Measurements from ENCODE around the gene ZSCAN31.

DNA sequence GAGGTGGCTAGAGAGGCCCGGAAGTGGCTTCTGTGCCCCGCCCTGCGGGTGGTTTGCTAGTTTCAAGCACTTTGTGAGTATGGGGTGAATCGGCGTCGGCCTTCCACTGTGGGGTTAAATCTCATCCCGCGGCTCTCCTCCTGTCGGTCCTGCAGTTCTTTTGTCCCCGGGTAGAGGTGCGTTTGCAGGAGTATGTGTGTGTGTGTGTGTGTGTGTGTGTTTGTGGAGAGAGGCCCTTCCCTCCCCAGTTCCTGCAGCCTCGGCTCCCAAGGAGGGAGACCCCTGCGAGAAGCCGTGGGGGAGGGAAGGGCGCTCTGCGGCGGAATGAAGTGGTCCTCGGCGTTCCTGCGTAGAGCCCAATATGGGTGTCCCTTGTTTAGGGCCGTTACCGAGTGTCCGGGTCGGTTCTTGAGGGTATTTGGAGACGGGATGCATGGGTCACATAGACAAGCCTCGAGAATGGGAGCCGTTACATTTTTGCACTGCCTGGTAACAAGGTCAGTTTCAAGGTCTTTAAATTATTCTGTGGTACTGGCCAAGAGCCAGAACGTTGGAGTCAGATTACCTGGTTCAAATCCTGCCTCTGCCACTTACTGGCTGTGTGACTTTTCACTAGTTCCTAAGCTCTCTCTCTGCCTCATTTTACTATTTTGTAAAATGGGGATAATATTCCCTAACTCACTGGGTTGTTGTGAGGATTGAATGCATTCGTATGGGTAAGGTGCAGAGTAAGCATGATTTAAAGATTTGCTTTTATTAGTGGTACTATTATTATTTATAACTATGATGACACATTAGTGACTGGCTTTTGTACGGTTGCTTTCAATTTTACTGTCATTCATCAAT lies 14.2 kb upstream of the ZSCAN31 start, which contains the start of gene ZKSCAN3:
- TF ChIP-seq, protein P1, sequence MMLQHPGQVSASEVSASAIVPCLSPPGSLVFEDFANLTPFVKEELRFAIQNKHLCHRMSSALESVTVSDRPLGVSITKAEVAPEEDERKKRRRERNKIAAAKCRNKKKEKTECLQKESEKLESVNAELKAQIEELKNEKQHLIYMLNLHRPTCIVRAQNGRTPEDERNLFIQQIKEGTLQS (CRISPR knock-in tag; conservative IDR thresholded peaks at IDR 0.05): no peak
- TF ChIP-seq NFYB (CRISPR knock-in tag; conservative IDR thresholded peaks at IDR 0.05; ENCODE audit: low read depth) (no peak), CBFB (CRISPR knock-in tag; IDR thresholded peaks at IDR 0.05; ENCODE audit: low read depth) (no peak), GRHL2 (CRISPR knock-in tag; IDR thresholded peaks at IDR 0.05; ENCODE audit: insufficient replicate concordance, severe bottlenecking) (no peak), GABPB1 (CRISPR knock-in tag; IDR thresholded peaks at IDR 0.05) (peak; percentile 58), ELF4 (CRISPR knock-in tag; IDR thresholded peaks at IDR 0.05; ENCODE audit: low read depth) (no peak)
- TF ChIP-seq, protein P2, sequence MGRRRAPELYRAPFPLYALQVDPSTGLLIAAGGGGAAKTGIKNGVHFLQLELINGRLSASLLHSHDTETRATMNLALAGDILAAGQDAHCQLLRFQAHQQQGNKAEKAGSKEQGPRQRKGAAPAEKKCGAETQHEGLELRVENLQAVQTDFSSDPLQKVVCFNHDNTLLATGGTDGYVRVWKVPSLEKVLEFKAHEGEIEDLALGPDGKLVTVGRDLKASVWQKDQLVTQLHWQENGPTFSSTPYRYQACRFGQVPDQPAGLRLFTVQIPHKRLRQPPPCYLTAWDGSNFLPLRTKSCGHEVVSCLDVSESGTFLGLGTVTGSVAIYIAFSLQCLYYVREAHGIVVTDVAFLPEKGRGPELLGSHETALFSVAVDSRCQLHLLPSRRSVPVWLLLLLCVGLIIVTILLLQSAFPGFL (CRISPR knock-in tag; IDR thresholded peaks at IDR 0.05; ENCODE audit: borderline replicate concordance): 0 out of 2 replicates have a peak, but pooled peaks have one; percentile 19
- TF ChIP-seq, protein P3, sequence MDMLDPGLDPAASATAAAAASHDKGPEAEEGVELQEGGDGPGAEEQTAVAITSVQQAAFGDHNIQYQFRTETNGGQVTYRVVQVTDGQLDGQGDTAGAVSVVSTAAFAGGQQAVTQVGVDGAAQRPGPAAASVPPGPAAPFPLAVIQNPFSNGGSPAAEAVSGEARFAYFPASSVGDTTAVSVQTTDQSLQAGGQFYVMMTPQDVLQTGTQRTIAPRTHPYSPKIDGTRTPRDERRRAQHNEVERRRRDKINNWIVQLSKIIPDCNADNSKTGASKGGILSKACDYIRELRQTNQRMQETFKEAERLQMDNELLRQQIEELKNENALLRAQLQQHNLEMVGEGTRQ (CRISPR knock-in tag; IDR thresholded peaks at IDR 0.05): no peak
- TF ChIP-seq, protein P4, sequence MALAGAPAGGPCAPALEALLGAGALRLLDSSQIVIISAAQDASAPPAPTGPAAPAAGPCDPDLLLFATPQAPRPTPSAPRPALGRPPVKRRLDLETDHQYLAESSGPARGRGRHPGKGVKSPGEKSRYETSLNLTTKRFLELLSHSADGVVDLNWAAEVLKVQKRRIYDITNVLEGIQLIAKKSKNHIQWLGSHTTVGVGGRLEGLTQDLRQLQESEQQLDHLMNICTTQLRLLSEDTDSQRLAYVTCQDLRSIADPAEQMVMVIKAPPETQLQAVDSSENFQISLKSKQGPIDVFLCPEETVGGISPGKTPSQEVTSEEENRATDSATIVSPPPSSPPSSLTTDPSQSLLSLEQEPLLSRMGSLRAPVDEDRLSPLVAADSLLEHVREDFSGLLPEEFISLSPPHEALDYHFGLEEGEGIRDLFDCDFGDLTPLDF (CRISPR knock-in tag; IDR thresholded peaks at IDR 0.05): no peak
- TF ChIP-seq, protein P5, sequence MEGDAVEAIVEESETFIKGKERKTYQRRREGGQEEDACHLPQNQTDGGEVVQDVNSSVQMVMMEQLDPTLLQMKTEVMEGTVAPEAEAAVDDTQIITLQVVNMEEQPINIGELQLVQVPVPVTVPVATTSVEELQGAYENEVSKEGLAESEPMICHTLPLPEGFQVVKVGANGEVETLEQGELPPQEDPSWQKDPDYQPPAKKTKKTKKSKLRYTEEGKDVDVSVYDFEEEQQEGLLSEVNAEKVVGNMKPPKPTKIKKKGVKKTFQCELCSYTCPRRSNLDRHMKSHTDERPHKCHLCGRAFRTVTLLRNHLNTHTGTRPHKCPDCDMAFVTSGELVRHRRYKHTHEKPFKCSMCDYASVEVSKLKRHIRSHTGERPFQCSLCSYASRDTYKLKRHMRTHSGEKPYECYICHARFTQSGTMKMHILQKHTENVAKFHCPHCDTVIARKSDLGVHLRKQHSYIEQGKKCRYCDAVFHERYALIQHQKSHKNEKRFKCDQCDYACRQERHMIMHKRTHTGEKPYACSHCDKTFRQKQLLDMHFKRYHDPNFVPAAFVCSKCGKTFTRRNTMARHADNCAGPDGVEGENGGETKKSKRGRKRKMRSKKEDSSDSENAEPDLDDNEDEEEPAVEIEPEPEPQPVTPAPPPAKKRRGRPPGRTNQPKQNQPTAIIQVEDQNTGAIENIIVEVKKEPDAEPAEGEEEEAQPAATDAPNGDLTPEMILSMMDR (IDR thresholded peaks at IDR 0.05): no peak
- TF ChIP-seq, protein P6, sequence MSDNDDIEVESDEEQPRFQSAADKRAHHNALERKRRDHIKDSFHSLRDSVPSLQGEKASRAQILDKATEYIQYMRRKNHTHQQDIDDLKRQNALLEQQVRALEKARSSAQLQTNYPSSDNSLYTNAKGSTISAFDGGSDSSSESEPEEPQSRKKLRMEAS (CRISPR knock-in tag; IDR thresholded peaks at IDR 0.05): no peak; the same call in 1 of the 2 replicates
- TF ChIP-seq, protein P7, sequence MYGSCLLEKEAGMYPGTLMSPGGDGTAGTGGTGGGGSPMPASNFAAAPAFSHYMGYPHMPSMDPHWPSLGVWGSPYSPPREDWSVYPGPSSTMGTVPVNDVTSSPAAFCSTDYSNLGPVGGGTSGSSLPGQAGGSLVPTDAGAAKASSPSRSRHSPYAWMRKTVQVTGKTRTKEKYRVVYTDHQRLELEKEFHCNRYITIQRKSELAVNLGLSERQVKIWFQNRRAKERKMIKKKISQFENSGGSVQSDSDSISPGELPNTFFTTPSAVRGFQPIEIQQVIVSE (CRISPR knock-in tag; IDR thresholded peaks at IDR 0.05; ENCODE audit: borderline replicate concordance): no peak
- TF ChIP-seq, protein P8, sequence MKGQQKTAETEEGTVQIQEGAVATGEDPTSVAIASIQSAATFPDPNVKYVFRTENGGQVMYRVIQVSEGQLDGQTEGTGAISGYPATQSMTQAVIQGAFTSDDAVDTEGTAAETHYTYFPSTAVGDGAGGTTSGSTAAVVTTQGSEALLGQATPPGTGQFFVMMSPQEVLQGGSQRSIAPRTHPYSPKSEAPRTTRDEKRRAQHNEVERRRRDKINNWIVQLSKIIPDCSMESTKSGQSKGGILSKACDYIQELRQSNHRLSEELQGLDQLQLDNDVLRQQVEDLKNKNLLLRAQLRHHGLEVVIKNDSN (CRISPR knock-in tag; IDR thresholded peaks at IDR 0.05): no peak
- TF ChIP-seq, protein P9, sequence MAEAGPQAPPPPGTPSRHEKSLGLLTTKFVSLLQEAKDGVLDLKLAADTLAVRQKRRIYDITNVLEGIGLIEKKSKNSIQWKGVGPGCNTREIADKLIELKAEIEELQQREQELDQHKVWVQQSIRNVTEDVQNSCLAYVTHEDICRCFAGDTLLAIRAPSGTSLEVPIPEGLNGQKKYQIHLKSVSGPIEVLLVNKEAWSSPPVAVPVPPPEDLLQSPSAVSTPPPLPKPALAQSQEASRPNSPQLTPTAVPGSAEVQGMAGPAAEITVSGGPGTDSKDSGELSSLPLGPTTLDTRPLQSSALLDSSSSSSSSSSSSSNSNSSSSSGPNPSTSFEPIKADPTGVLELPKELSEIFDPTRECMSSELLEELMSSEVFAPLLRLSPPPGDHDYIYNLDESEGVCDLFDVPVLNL (CRISPR knock-in tag; IDR thresholded peaks at IDR 0.05; ENCODE audit: borderline replicate concordance, low read depth): no peak

All from WTC11 (cell line).